ENCODE results near the gene UBE2Q1. TPM values are rescaled to one million over a fixed set of nuclear protein-coding genes. Genes with fewer than 3 reads are reported as not detected.

Gene UBE2Q1
- total RNA-seq, result 19.1 and 41.2 TPM in 2 replicates

DNA sequence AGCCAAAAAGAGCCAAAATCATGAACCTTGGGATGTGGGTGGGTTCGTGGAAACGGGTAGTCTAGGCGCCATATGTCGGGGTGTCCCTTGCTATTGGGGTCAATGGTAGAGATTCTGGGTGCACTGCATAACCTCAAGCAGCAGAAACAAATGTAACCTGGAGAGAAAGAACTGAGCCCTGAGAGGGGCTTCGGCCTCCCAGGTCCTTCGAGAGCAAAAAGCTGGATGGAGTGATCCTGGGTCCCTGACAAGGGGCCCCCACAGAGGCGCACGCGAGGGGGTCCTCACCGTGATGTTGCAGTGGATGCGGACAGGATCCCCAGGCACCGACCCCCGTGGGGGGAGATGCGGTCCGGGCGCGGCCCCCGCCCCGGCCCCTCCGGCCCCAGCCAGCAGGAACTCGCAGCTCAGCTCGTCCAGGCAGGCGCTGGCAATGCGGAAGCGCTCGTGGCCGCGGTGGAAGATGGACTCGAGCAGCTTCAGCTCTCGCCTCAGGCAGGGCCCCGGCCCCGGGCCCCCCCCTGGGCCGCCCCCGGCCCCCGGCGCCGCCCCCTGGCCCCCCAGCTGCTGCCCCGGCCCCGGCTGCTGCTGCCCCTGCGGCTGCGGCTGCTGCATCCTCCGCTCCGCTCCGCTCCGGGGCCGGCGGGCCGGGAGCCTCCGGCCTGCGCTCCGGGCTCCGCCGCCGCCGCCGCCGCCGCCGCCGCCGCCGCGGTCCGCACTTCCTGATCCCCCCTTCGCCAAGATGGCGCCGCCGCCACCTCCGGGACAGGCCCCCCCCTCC lies at the start of gene UBE2Q1:
Gene UBE2Q1 (minus strand): TSS at position 724 of the 781 bp plus-strand sequence. CDS start 109 bp downstream, at position 615.
- no peak for DNase-seq (ENCODE audit: low read depth)

GRCh38 chr1:154607609-154608396 lies 49.3 kb upstream of the UBE2Q1 start, which contains the start of gene ADAR:
TSS of gene ADAR (minus strand) at chr1:154608186. CDS start at chr1:154608006, 180 bp downstream.
- peak; percentile 95 for DNase-seq (ENCODE audit: low read depth)

DNA sequence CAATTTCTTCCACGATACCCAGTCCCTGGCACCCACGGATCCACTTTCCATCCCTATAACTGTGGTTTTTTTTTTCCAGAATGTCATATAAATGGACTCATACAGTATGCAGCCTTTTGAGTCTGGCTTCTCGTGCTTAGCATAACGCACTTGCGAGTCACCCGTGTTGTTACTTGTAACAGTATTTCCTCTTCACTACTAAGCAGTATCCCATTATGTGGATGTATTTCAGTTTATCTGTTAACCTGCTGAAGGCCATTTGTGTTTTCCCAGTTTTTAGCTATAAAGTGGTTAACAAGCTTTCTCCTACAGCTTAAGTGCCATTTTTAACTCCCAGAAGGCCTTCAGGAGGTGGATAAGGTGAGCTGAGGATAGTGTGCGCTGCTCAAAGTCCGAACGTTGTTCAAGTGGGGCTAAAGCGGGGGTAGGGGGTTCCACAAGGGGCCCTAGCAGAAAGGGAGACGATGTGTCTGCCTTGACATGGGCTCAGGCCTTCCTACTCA lies 48.7 kb upstream of the UBE2Q1 start:
- peak; percentile 59 for DNase-seq (ENCODE audit: low read depth)

DNA sequence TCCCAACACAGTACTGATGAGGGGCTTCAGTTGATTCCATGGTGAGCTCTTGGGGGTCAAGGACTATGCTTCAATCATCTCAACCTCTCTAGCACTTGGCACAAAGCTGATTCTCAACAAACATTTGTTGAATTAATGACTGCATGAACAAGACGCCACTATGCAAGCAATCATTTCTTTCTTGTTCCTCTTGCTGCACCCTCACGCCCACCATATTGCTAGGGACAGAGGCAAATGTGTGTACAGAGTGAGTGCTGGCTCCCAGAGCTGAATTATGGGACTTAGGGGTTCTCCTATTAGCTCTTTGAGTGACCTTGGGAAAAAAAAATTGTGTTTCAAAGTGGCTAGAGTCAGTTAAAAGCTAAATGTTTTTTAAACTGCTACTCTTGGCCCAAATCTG lies 47.1 kb upstream of the UBE2Q1 start:
- no peak for DNase-seq (ENCODE audit: low read depth)

DNA sequence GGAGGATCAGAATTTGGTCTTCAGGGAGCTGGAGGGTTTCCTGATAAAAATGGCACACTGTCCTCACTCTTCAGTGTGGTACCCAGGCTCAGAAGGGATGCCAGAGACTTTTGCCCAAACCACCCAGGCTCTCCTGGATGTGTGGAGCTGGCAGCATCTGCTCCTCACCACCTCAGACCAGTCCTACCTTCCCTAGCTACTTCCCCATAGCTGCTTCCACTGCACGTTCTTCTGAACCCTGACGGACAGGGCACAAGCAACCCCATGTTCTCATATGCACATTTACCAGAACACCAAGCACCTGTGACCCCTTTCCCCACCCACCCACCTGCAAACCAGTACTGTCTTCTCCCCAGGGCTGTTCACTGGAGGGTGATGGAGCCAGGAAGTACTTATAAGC lies 44.9 kb upstream of the UBE2Q1 start:
- no peak for DNase-seq (ENCODE audit: low read depth)

DNA sequence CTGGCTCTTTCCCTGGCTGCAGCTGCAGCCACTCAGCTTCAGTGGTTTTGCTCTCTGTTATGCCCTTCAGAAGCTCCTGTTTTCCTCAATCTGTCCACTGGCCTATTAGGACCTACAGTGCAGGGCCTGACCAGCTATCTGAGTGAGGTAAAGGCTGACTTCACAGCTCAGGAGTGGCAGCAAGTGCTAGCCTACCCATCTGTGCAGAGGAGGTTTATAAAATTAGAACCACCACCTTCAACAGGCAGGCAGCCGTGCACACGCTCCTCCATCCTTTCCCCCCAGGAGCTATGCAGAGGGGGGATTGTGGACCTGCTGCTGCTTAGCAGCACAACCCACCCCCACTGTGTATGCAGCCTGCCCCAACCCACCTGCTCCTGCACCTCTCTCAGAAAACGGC lies 41.2 kb upstream of the UBE2Q1 start:
- no peak for DNase-seq (ENCODE audit: low read depth)

DNA sequence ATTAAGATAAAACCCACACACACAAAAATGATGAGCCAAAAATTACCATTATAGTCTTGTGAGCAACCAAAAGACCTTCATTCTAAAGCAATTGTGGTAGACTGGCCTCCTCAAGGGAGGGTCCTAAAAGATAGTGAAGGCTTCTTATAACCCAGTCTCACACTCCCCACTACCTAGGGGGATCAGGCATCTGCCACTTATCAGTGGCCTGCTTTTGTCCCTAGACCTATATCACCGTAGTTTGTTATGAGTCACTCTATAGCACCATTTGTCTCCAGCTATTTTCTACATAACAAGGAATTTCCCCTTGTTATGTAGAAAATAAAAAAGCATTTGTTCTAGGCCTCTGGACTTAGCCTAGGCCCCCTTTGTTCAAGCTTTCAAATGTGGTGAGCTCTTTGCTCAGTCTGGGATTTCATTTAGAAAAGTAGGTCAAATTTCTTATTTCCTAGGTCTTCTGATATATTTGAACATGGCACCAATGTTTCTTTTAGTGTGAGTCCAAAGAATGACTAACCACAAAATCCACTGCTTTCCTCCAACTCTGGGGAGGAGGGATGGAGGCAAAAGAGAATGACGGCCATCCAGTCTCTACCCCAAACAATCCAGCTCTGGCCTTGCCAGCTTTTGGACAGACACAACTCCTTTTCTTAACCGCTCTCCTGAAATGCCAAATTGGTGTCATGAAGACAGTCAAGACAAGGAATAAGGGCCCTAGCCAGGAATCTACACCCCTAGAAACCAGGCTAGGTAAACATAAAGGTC lies 40.6 kb upstream of the UBE2Q1 start:
- DNase-seq (ENCODE audit: low read depth), result no peak

- peak; percentile 40 for DNase-seq (ENCODE audit: low read depth)
Observed at GRCh38 chr1:154595621-154596020, 37.2 kb upstream of the UBE2Q1 start.

DNA sequence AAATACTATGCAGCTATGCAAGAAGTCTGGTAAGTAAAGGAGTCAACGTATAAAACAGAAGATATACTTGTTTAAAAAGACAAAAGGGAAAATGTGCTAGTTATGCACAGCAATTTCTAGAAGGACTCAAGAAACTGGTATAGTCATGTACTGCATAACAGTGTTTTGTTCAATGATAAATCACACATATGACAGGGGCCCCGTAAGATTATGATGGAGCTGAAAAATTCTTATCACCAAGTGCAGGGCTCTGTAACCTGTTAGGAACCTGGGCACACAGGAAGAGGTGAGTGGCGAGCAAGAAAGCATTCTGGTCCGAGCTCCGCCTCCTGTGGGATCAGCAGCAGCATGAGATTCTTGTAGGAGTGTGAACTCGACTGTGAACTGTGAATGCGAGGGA lies 36.3 kb upstream of the UBE2Q1 start:
- no peak for DNase-seq (ENCODE audit: low read depth)

- DNase-seq (ENCODE audit: low read depth), result no peak
Observed at GRCh38 chr1:154593390-154593789, 34.9 kb upstream of the UBE2Q1 start.

DNA sequence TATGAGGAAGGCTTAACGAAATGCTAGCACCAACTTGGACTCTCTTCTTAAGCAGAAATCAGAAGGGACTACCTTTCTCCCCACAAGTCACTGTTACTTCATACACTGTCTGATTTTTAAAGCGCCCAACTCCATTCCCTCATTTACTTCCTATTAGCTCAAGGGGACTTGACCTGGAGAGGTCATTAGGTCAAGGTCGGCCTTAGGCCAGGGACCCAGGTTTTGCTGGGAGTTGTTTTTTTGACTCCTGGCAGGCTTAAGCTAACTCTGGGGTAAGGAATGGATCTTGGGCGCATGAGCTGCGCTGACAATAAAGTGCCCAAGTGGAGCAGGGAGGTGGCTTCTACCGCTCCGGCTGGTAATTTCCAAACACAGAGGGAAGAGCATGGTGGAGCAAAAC lies 32.7 kb upstream of the UBE2Q1 start:
- DNase-seq (ENCODE audit: low read depth), result no peak

DNA sequence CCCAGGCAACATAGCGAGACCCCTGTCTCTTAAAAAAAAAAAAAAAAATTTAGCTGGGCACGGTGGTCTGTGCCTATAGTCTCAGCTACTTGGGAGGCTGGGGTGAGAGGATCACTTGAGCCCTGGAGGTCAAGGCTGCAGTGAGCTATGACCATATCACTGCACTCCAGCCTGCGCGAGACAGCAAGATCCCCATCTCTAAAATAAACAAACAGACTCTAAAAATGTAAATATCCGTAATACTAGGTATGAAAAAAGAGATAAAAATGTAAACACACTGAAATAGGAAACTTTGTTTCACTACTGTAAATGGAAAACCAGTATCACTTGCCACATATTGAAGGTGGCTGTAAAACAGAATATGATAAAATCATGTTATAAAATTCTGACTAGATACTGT lies 32.3 kb upstream of the UBE2Q1 start:
- no peak for DNase-seq (ENCODE audit: low read depth)

DNA sequence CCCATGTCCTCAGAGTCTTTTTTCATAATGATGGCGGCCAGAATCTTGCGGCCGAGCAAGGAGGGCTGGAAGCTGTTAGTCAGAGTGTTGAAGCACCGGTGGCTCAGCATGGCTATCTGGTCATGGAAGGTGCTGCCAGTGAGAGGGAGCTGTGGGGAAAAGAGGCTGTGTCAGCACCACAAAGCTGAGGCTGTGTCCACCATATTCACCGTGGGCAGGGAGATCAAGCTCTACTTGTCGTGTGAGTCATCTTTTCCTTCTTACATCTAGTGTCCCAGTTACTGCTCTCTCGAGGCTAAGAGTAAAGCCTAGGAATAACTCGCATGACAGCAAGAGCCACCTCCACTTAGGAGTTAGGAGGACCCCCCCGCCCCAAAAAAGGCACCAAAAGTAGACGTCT lies 31.3 kb upstream of the UBE2Q1 start:
- no peak for DNase-seq (ENCODE audit: low read depth)

DNA sequence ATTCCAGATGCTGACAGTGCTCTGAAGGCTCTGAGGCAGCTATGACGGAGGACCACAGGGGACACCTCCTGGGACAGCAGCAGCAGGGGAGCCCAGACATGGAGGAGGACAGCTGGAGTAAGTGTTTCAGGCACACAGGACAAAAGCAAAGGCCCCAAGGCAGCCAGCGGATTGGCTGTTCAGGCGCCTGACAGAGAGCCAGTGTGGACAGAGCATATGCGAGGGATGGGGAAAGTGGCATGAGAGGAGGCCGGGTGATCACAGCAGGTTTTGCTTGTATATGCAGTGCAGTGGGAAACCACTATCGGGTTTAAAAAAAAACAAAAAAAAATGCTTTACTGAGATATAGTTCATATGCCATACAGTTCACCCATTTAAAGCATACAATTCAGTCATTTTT lies 28.2 kb upstream of the UBE2Q1 start:
- DNase-seq (ENCODE audit: low read depth), result no peak

GRCh38 chr1:154586231-154586630 lies 27.8 kb upstream of the UBE2Q1 start:
- no peak for DNase-seq (ENCODE audit: low read depth)

- no peak for DNase-seq (ENCODE audit: low read depth)
Observed at GRCh38 chr1:154584267-154584994, 26.0 kb upstream of the UBE2Q1 start.

DNA sequence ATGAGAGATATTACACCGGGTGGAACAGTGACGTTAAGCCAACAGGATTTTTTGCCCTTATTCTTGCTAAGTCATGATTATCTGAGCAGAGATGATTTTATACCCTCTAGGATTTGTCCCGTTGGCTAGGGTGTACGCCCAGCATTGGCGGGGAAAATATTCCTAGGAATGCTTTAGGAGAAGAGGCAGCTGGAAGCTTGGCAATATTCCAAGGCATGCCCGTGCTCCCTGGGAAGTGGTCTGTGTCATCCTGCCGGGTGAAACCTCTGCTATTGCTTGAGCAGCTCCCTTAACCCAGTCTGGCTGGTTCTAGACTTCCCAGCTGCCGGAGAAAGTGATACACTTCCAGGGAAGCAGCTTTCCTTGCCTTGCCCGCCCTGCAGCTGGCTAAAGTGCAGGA lies 25.3 kb upstream of the UBE2Q1 start:
- no peak for DNase-seq (ENCODE audit: low read depth)

DNA sequence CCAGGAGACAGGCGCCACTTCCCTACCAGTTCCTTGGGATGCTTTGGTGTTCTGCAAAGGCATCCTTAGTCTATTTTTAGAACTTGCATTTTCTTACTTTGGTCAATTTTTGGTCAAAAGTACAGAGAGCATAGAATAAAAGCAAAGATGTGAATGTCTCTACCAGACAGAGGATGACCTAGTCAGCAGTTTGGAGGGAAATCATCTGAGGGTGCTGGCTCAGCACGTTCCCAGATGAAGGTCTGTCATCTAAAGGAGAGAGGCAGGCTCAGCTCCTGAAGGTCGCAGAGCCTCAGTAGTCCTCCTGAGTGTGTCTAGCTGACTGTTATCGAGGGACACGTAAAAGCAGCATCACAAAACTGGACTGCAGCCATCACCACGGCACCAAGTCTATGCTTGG lies 24.4 kb upstream of the UBE2Q1 start:
- no peak for DNase-seq (ENCODE audit: low read depth)

DNA sequence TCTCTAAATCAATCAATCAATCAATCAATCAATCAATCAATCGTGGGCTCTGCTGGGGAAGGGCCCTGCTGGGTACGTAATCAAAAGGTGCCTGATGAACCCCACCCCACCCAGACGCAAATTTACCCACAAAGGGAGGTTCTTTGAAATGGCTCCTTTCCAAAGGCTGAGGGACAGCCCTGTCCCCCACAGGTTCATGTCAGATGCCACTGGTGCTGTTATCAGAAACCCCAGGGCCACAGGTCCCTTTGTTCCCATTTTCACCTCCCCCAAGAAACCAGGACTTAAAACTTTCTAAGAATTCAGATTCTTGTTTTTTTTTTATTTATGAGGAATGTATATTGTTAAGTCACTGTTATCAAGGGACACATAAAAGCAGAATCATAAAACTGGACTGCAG lies 23.3 kb upstream of the UBE2Q1 start:
- DNase-seq (ENCODE audit: low read depth), result no peak

DNA sequence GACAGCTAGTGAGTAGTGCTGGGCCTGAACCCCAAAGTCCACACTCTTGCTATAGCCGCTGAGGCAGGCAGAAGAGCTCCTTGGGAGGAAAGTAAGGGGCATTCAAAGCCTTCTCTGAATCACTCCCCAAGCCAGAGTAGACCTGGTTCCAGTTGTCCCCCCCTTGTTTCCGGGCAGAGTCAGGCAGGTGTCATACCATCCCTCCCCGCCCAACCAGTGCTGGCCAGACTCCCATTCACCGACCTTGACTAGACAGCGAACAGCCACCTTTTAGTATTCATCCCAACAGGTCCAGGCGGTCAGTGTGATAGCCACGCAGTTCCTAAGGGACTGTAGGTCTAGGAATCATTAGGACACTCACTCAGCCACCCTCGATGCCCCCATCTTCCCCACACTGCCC lies 20.9 kb upstream of the UBE2Q1 start:
- no peak for DNase-seq (ENCODE audit: low read depth)

GRCh38 chr1:154578058-154578418 lies 19.6 kb upstream of the UBE2Q1 start:
- no peak for DNase-seq (ENCODE audit: low read depth)

Measured in renal cortical epithelial cell (primary cell).